GM12892 (cell line): Measurements from ENCODE around the gene CFAP70.

ENCODE experiments used
- POLR2A ChIP-seq: IDR thresholded peaks from 2 replicates; pipeline ENCODE4 v1.6.1; 2011; ENCODE audit warnings: low read depth, low read length, control low read depth
- POLR2AphosphoS5 ChIP-seq: IDR thresholded peaks from 2 replicates; pipeline ENCODE4 v1.6.1; 2011; ENCODE audit warnings: low read depth, low read length, control low read depth
- TAF1 ChIP-seq: IDR thresholded peaks from 2 replicates; pipeline ENCODE4 v1.6.1; 2011; ENCODE audit warnings: low read depth, mild to moderate bottlenecking, control low read depth, low read length, borderline replicate concordance

GRCh38 chr10:73225518-73225917 lies 133.1 kb downstream of the CFAP70 start:
- TF ChIP-seq POLR2AphosphoS5 (no peak), POLR2A (no peak), TAF1 (no peak)
